ENCODE results near the gene TMEM131. TPM values are rescaled to one million over a fixed set of nuclear protein-coding genes. Genes with fewer than 3 reads are reported as not detected.
A peak's percentile ranks its signal among the peaks of the same experiment; 100 is the strongest.

The TMEM131 gene
- total RNA-seq, 1 donor from 2014 or later = 11.7 TPM

GRCh38 chr2:97816411-97816810 is 179.3 kb downstream of the TMEM131 start:
- DNase-seq (ENCODE audit: low read depth in 2 of 2) = no peak

- DNase-seq (ENCODE audit: low read depth in 2 of 2) = no peak
Observed at GRCh38 chr2:97812931-97813330, 182.8 kb downstream of the TMEM131 start.

- no peak for DNase-seq (ENCODE audit: low read depth in 2 of 2)
Observed at GRCh38 chr2:97808816-97809215, 186.9 kb downstream of the TMEM131 start.

- peak; percentile 77 to 85 for DNase-seq (ENCODE audit: low read depth in 2 of 2)
Observed at GRCh38 chr2:97806738-97807618, 188.8 kb downstream of the TMEM131 start.

GRCh38 chr2:97805776-97806175 is 190.0 kb downstream of the TMEM131 start:
- DNase-seq (ENCODE audit: low read depth in 2 of 2) = no peak

GRCh38 chr2:97801028-97801427 is 194.7 kb downstream of the TMEM131 start:
- no peak for DNase-seq (ENCODE audit: low read depth in 2 of 2)

- no peak for DNase-seq (ENCODE audit: low read depth in 2 of 2)
Observed at GRCh38 chr2:97798416-97798815, 197.3 kb downstream of the TMEM131 start.

GRCh38 chr2:97797355-97797754 is 198.4 kb downstream of the TMEM131 start:
- no peak for DNase-seq (ENCODE audit: low read depth in 2 of 2)

- no peak for DNase-seq (ENCODE audit: low read depth in 2 of 2)
Observed at GRCh38 chr2:97796465-97797126, 199.2 kb downstream of the TMEM131 start.

- no peak for DNase-seq (ENCODE audit: low read depth in 2 of 2)
Observed at GRCh38 chr2:97792416-97792815, 203.3 kb downstream of the TMEM131 start.

GRCh38 chr2:97788986-97789644 is 206.6 kb downstream of the TMEM131 start:
- DNase-seq (ENCODE audit: low read depth in 2 of 2) = no peak

GRCh38 chr2:97785818-97786217 is 209.9 kb downstream of the TMEM131 start:
- no peak for DNase-seq (ENCODE audit: low read depth in 2 of 2)

GRCh38 chr2:97784953-97785352 is 210.8 kb downstream of the TMEM131 start:
- no peak for DNase-seq (ENCODE audit: low read depth in 2 of 2)

GRCh38 chr2:97781981-97782380 is 213.8 kb downstream of the TMEM131 start:
- DNase-seq (ENCODE audit: low read depth in 2 of 2) = no peak

GRCh38 chr2:97779141-97779540 is 216.6 kb downstream of the TMEM131 start:
- no peak for DNase-seq (ENCODE audit: low read depth in 2 of 2)

GRCh38 chr2:97775074-97775473 is 220.7 kb downstream of the TMEM131 start:
- no peak for DNase-seq (ENCODE audit: low read depth in 2 of 2)

- DNase-seq (ENCODE audit: low read depth in 2 of 2) = peak; percentile 15 to 58
Observed at GRCh38 chr2:97774425-97774824, 221.3 kb downstream of the TMEM131 start.

- DNase-seq (ENCODE audit: low read depth in 2 of 2) = no peak
Observed at GRCh38 chr2:97770445-97770844, 225.3 kb downstream of the TMEM131 start.

- no peak for DNase-seq (ENCODE audit: low read depth in 2 of 2)
Observed at GRCh38 chr2:97769711-97770110, 226.0 kb downstream of the TMEM131 start.

GRCh38 chr2:97769308-97769707 is 226.4 kb downstream of the TMEM131 start:
- no peak for DNase-seq (ENCODE audit: low read depth in 2 of 2)

GRCh38 chr2:97766567-97766966 is 229.2 kb downstream of the TMEM131 start:
- peak in 1 of 2 donors; percentile 31 for DNase-seq (ENCODE audit: low read depth in 2 of 2)

- DNase-seq (ENCODE audit: low read depth in 2 of 2) = no peak
Observed at GRCh38 chr2:97765933-97766332, 229.8 kb downstream of the TMEM131 start.

Data from lung microvascular endothelial cell (primary cell).